Measurements from ENCODE around the gene ATG7.
"Not testable (repeated sequence)": the region's sequence is repeated elsewhere in the genome, so short reads cannot be mapped to it uniquely, and the experiment has no call there.

Gene ATG7

DNA sequence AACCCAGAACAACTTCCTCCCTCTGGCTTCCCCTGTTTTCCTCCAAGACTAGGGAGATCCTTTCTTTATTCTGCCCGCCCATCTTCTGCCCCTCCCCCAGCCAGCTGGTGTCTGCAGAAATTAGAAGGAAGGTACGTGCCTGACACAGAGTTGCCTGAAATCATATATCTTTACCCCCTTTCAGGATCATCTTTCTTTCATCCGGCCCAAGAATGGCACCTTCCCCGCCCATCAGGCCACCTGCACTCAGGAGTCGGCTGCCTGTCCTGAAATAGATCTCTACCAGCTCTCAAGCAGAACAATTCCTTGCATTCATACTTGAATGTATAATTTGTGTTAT, 237.8 kb downstream of the ATG7 start:
- no peak overlapping the region for H3K27ac ChIP-seq (replicated peaks)
- no peak overlapping the region for H3K4me3 ChIP-seq (replicated peaks; ENCODE audit: insufficient read depth, low read length)
- TF ChIP-seq GABPA (IDR thresholded peaks at IDR 0.05; ENCODE audit: low read depth) = no peak
- H3K27me3 ChIP-seq (ENCODE audit: insufficient read depth, poor library complexity, severe bottlenecking) = no peaks in the 10 kb centered on the region
- DNase-seq (ENCODE audit: low read depth in 1 of 2, low spot score in 1 of 2) = no peak

DNA sequence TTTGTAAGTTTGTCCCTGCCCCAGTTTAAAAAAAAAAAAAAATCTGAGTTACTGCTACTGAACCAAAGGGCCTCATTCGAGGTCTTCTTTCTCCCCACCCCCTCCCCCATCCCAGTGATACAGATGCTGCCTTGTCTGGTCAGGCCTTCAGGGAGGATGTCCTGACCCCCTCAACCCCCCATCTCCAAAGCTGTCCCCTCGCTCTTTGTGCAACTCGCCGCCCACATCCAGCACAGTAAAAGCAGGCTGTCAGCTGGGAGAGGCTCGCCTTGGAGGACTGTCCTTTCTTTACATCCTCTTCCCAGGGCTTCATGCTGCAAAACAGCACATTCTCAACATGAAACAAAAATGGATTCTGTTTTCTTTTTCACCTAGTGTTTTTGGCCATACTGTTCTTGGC, 238.2 kb downstream of the ATG7 start:
- Histone ChIP-seq H3K27me3 (ENCODE audit: insufficient read depth, poor library complexity, severe bottlenecking) (no peaks in the 10 kb centered on the region), H3K4me3 (replicated peaks; ENCODE audit: insufficient read depth, low read length) (no peak overlapping the region), H3K27ac (replicated peaks) (no peak overlapping the region)
- no peak for DNase-seq (ENCODE audit: low read depth in 1 of 2, low spot score in 1 of 2)
- TF ChIP-seq POLR2AphosphoS5 (IDR thresholded peaks at IDR 0.05; ENCODE audit: low read depth) (no peak), SPI1 (IDR thresholded peaks at IDR 0.05; ENCODE audit: borderline replicate concordance, low read depth) (no peak), GABPA (IDR thresholded peaks at IDR 0.05; ENCODE audit: low read depth) (no peak)
- TF ChIP-seq, protein P1, sequence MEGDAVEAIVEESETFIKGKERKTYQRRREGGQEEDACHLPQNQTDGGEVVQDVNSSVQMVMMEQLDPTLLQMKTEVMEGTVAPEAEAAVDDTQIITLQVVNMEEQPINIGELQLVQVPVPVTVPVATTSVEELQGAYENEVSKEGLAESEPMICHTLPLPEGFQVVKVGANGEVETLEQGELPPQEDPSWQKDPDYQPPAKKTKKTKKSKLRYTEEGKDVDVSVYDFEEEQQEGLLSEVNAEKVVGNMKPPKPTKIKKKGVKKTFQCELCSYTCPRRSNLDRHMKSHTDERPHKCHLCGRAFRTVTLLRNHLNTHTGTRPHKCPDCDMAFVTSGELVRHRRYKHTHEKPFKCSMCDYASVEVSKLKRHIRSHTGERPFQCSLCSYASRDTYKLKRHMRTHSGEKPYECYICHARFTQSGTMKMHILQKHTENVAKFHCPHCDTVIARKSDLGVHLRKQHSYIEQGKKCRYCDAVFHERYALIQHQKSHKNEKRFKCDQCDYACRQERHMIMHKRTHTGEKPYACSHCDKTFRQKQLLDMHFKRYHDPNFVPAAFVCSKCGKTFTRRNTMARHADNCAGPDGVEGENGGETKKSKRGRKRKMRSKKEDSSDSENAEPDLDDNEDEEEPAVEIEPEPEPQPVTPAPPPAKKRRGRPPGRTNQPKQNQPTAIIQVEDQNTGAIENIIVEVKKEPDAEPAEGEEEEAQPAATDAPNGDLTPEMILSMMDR (IDR thresholded peaks at IDR 0.05; ENCODE audit: insufficient read depth, low read length) = no peak

DNA sequence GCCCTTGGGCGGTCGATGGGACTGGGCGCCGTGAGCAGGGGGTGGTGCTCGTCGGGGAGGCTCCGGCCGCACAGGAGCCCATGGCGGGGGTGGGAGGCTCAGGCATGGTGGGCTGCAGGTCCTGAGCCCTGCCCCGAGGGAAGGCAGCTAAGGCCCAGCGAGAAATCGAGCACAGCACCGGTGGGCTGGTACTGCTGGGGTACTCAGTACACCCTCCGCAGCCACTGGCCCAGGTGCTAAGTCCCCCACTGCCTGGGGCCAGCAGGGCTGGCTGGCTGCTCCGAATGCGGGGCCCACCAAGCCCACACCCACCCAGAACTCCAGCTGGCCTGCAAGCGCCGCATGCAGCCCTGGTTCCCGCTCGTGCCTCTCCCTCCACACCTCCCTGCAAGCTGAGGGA, 239.4 kb downstream of the ATG7 start:
- not testable (repeated sequence) for H3K4me3 ChIP-seq (replicated peaks; ENCODE audit: insufficient read depth, low read length); DNase-seq (ENCODE audit: low read depth in 1 of 2, low spot score in 1 of 2); H3K27me3 ChIP-seq (ENCODE audit: insufficient read depth, poor library complexity, severe bottlenecking); H3K27ac ChIP-seq (replicated peaks)

DNA sequence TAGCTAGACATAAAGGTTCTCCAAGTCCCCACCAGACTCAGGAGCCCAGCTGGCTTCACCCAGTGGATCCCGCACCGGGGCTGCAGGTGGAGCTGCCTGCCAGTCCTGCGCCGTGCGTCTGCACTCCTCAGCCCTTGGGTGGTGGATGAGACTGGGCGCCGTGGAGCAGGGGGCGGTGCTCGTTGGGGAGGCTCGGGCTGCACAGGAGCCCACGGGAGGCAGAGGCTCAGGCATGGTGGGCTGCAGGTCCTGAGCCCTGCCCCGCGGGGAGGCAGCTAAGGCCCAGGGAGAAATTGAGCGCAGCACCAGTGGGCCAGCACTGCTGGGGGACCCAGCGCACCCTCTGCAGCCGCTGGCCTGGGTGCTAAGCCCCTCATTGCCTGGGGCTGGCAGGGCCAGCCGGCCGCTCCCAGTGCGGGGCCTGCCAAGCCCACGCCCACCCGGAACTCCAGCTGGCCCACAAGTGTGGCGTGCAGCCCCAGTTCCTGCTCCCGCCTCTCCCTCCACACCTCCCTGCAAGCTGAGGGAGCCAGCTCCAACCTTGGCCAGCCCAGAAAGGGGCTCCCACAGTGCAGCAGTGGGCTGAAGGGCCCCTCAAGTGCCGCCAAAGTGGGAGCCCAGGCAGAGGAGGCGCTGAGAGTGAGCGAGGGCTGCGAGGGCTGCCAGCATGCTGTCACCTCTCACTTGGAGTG, 241.1 kb downstream of the ATG7 start:
- H3K27me3 ChIP-seq (ENCODE audit: insufficient read depth, poor library complexity, severe bottlenecking); H3K4me3 ChIP-seq (replicated peaks; ENCODE audit: insufficient read depth, low read length); H3K27ac ChIP-seq (replicated peaks); DNase-seq (ENCODE audit: low read depth in 1 of 2, low spot score in 1 of 2): not testable (repeated sequence)

DNA sequence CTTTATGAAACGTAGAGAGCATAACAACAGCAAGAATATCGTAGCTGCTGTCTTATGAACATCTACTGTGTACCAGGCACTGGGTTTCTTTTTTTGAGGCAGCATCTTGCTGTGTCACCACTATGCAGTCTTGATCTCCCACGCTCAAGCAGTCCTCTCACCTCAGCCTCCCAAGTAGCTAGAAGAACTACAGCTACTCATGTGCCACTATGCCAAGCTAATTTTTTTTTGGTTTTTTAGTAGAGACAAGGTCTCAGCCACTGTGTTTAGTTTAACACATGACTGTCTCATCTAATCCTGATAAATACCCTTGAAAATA, 241.6 kb downstream of the ATG7 start:
- H3K27ac ChIP-seq (replicated peaks) = no peak overlapping the region
- TF ChIP-seq, protein P1 (IDR thresholded peaks at IDR 0.05; ENCODE audit: insufficient read depth, low read length) = no peak
- TF ChIP-seq, protein P2, sequence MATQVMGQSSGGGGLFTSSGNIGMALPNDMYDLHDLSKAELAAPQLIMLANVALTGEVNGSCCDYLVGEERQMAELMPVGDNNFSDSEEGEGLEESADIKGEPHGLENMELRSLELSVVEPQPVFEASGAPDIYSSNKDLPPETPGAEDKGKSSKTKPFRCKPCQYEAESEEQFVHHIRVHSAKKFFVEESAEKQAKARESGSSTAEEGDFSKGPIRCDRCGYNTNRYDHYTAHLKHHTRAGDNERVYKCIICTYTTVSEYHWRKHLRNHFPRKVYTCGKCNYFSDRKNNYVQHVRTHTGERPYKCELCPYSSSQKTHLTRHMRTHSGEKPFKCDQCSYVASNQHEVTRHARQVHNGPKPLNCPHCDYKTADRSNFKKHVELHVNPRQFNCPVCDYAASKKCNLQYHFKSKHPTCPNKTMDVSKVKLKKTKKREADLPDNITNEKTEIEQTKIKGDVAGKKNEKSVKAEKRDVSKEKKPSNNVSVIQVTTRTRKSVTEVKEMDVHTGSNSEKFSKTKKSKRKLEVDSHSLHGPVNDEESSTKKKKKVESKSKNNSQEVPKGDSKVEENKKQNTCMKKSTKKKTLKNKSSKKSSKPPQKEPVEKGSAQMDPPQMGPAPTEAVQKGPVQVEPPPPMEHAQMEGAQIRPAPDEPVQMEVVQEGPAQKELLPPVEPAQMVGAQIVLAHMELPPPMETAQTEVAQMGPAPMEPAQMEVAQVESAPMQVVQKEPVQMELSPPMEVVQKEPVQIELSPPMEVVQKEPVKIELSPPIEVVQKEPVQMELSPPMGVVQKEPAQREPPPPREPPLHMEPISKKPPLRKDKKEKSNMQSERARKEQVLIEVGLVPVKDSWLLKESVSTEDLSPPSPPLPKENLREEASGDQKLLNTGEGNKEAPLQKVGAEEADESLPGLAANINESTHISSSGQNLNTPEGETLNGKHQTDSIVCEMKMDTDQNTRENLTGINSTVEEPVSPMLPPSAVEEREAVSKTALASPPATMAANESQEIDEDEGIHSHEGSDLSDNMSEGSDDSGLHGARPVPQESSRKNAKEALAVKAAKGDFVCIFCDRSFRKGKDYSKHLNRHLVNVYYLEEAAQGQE (IDR thresholded peaks at IDR 0.05; ENCODE audit: insufficient replicate concordance, low read depth) = no peak
- no peaks in the 10 kb centered on the region for H3K27me3 ChIP-seq (ENCODE audit: insufficient read depth, poor library complexity, severe bottlenecking)
- H3K4me3 ChIP-seq (replicated peaks; ENCODE audit: insufficient read depth, low read length) = no peak overlapping the region
- DNase-seq (ENCODE audit: low read depth in 1 of 2, low spot score in 1 of 2) = no peak

DNA sequence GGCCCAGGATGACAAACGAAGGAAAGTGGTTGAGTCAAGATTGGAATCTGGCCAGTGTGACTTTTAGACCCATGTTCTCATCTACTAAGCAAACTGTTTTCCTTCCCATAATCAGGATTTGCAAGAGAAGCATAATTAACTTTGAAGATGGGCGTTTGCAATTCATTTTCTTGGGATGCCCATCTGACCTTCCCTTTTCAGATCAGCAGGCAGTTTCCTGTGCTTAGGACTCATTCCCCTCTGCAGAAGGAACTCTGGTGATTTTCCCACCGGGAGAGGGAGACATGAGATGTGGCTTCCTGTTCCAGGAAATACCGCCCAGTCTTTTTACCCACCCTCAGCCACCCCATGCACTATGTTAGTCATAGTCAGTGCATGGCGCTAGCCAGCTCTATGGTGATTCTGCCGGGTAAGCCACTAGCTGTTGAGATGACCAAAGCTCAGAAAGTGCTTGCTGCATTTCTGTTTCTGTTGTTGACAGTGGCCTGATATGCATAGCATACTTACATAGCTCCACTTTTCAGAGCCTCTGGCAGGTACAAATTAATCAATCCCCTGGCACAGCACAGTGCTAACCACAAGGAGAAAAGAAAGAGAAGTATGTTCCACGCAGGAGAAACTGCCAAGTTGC, 242.1 kb downstream of the ATG7 start:
- Histone ChIP-seq H3K27ac (replicated peaks) (no peak overlapping the region), H3K27me3 (ENCODE audit: insufficient read depth, poor library complexity, severe bottlenecking) (no peaks in the 10 kb centered on the region), H3K4me3 (replicated peaks; ENCODE audit: insufficient read depth, low read length) (no peak overlapping the region)
- no peak for DNase-seq (ENCODE audit: low read depth in 1 of 2, low spot score in 1 of 2)
- no peak for TF ChIP-seq POLR2AphosphoS5 (IDR thresholded peaks at IDR 0.05; ENCODE audit: low read depth)
- no peak for TF ChIP-seq GABPA (IDR thresholded peaks at IDR 0.05; ENCODE audit: low read depth)
- TF ChIP-seq, protein P1 (IDR thresholded peaks at IDR 0.05; ENCODE audit: insufficient read depth, low read length) = no peak
- TF ChIP-seq SPI1 (IDR thresholded peaks at IDR 0.05; ENCODE audit: borderline replicate concordance, low read depth) = no peak
- TF ChIP-seq, protein P2 (IDR thresholded peaks at IDR 0.05; ENCODE audit: insufficient replicate concordance, low read depth) = no peak

Data from HL-60 (cell line).